Trophoblast cell (in vitro differentiated cells and primary cell): ENCODE results near the gene SYT2.

Experiments used
- DNase-seq, 2 donors: peaks; one replicate each; pipeline ENCODE4 v3.0.0-alpha.2; 2016
- H2AFZ ChIP-seq: 2 replicates; pipeline ENCODE4 v1.6.1; 2013; ENCODE audit warnings: low read length, moderate library complexity, mild to moderate bottlenecking; ENCODE audit not compliant: insufficient read depth, poor library complexity
- H2AK5ac ChIP-seq: 2 replicates; pipeline ENCODE4 v1.6.1; 2013; ENCODE audit warnings: mild to moderate bottlenecking, low read length
- H2BK120ac ChIP-seq: 2 replicates; pipeline ENCODE4 v1.6.1; 2013; ENCODE audit warnings: low read length, mild to moderate bottlenecking, moderate library complexity; ENCODE audit not compliant: insufficient read depth, poor library complexity
- H2BK12ac ChIP-seq: 2 replicates; pipeline ENCODE4 v1.6.1; 2013; ENCODE audit warnings: mild to moderate bottlenecking, low read length, moderate library complexity
- H2BK5ac ChIP-seq: 2 replicates; pipeline ENCODE4 v1.6.1; 2013; ENCODE audit warnings: low read length, low read depth, moderate library complexity, mild to moderate bottlenecking; ENCODE audit not compliant: poor library complexity
- H3K14ac ChIP-seq: 2 replicates; pipeline ENCODE4 v1.6.1; 2013; ENCODE audit warnings: mild to moderate bottlenecking, low read length
- H3K18ac ChIP-seq: 2 replicates; pipeline ENCODE4 v1.6.1; 2013; ENCODE audit warnings: mild to moderate bottlenecking, low read length
- H3K23ac ChIP-seq: 2 replicates; pipeline ENCODE4 v1.6.1; 2013; ENCODE audit warnings: low read length
- H3K27ac ChIP-seq: 2 replicates; pipeline ENCODE4 v1.5.1; 2013; ENCODE audit warnings: low read depth, mild to moderate bottlenecking, inconsistent platforms, low read length, moderate library complexity
- H3K27me3 ChIP-seq: 2 replicates; pipeline ENCODE4 v1.6.1; 2013; ENCODE audit warnings: inconsistent platforms, mild to moderate bottlenecking, low read length, moderate library complexity; ENCODE audit not compliant: insufficient read depth
- H3K36me3 ChIP-seq, 2 experiments: 1 replicate in 1 of 2; 2 replicates in 1 of 2; pipeline ENCODE4 v1.6.1; 2013; ENCODE audit warnings: low read length in 2 of 2, mild to moderate bottlenecking in 2 of 2, moderate library complexity in 1 of 2; ENCODE audit not compliant: insufficient read depth in 2 of 2, control insufficient read depth in 1 of 2
- H3K4ac ChIP-seq: 2 replicates; pipeline ENCODE4 v1.6.1; 2013; ENCODE audit warnings: low read depth, mild to moderate bottlenecking, low read length, moderate library complexity
- H3K4me1 ChIP-seq, 2 experiments: 1 replicate in 1 of 2; 2 replicates in 1 of 2; pipeline ENCODE4 v1.6.1; 2013; ENCODE audit warnings: low read length in 2 of 2, mild to moderate bottlenecking in 2 of 2, moderate library complexity in 1 of 2; ENCODE audit not compliant: insufficient read depth in 2 of 2, control insufficient read depth in 1 of 2
- H3K4me2 ChIP-seq: 2 replicates; pipeline ENCODE4 v1.6.1; 2013; ENCODE audit warnings: inconsistent platforms, mild to moderate bottlenecking, low read length, moderate library complexity
- H3K4me3 ChIP-seq: 2 replicates; pipeline ENCODE4 v1.5.1; 2013; ENCODE audit warnings: mild to moderate bottlenecking, low read depth, low read length, inconsistent platforms
- H3K79me1 ChIP-seq: one replicate; pipeline ENCODE4 v1.6.1; 2013; ENCODE audit warnings: low read length
- H3K79me2 ChIP-seq: 2 replicates; pipeline ENCODE4 v1.6.1; 2013; ENCODE audit warnings: low read length, mild to moderate bottlenecking; ENCODE audit not compliant: control insufficient read depth, insufficient read depth, poor library complexity
- H3K9ac ChIP-seq: 2 replicates; pipeline ENCODE4 v1.6.1; 2013; ENCODE audit warnings: mild to moderate bottlenecking, low read length
- H3K9me3 ChIP-seq: 2 replicates; pipeline ENCODE4 v1.6.1; 2013; ENCODE audit warnings: low read depth, mild to moderate bottlenecking, control low read depth, inconsistent platforms, low read length; ENCODE audit not compliant: insufficient read depth
- H4K12ac ChIP-seq: 2 replicates; pipeline ENCODE4 v1.6.1; 2013; ENCODE audit warnings: low read depth, mild to moderate bottlenecking, low read length, moderate library complexity
- H4K8ac ChIP-seq: 2 replicates; pipeline ENCODE4 v1.6.1; 2013; ENCODE audit warnings: low read depth, mild to moderate bottlenecking, low read length, moderate library complexity
- H4K91ac ChIP-seq: one replicate; pipeline ENCODE4 v1.6.1; 2013; ENCODE audit warnings: low read depth, mild to moderate bottlenecking, low read length, moderate library complexity
- WGBS: extraction: QIAGEN DNeasy Blood & Tissue Kit; methylation state at CpG from one replicate; pipeline ENCODE4 v1.1.7; 2013; ENCODE audit warnings: missing lambda C conversion rate; ENCODE audit not compliant: insufficient read length, insufficient coverage; ENCODE audit errors: extremely low coverage; 5-methylcytosine and 5-hydroxymethylcytosine counted together

SYT2 gene

DNA sequence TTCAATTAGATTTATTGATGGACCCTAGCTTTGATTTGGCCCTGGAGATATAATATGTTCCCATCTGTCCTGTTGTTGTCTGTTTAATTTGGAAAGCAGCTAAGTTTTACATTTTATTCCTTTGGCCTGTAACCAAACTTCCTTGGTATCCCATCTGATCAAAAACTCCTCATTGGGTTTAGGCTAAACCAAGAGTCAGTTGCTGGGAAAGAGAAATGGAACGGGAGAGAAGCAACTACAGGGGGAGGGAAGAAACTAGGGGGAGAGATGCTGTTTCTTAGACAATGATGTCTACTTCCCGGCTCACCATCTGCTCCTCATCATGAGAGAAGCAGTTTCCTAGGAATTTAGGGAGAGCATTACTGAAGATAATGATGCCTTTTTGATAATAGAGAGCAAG lies 141.8 kb downstream of the SYT2 start:
- no peaks in the 10 kb centered on the region for H3K9me3 ChIP-seq
- H3K23ac ChIP-seq: no peak overlapping the region
- no CpG with 5 or more reads among the region's 2 CpGs for WGBS
- peaks cover 8% of the 10 kb centered on the region for H3K79me1 ChIP-seq
- H4K12ac ChIP-seq: no peak overlapping the region
- no peak overlapping the region for H3K4ac ChIP-seq
- H2BK120ac ChIP-seq: no peak overlapping the region
- H2AK5ac ChIP-seq: no peak overlapping the region
- no peak overlapping the region for H2BK12ac ChIP-seq
- no peaks in the 10 kb centered on the region for H3K79me2 ChIP-seq
- no peak overlapping the region for H3K14ac ChIP-seq
- no peak overlapping the region for H4K8ac ChIP-seq
- H3K4me2 ChIP-seq: no peak overlapping the region
- H3K27me3 ChIP-seq: no peaks in the 10 kb centered on the region
- peaks cover 5 to 7% of the 10 kb centered on the region in 2 experiments for H3K4me1 ChIP-seq
- no peak overlapping the region for H3K27ac ChIP-seq
- DNase-seq: no peak
- no peak overlapping the region for H3K9ac ChIP-seq
- H2AFZ ChIP-seq: no peak overlapping the region
- H4K91ac ChIP-seq: no peak overlapping the region
- H3K36me3 ChIP-seq: no peaks in the 10 kb centered on the region
- no peak overlapping the region for H2BK5ac ChIP-seq
- no peak overlapping the region for H3K4me3 ChIP-seq
- H3K18ac ChIP-seq: no peak overlapping the region

GRCh38 chr1:202567738-202568137 lies 142.5 kb downstream of the SYT2 start:
- H3K79me2 ChIP-seq: no peaks in the 10 kb centered on the region
- H3K27me3 ChIP-seq: no peaks in the 10 kb centered on the region
- H3K36me3 ChIP-seq: no peaks in the 10 kb centered on the region
- H4K91ac ChIP-seq: no peak overlapping the region
- peaks cover 8% of the 10 kb centered on the region for H3K79me1 ChIP-seq
- H4K8ac ChIP-seq: no peak overlapping the region
- no peak overlapping the region for H3K18ac ChIP-seq
- H3K14ac ChIP-seq: no peak overlapping the region
- no peak overlapping the region for H3K4ac ChIP-seq
- H3K4me3 ChIP-seq: no peak overlapping the region
- H3K4me1 ChIP-seq: peaks cover 5 to 7% of the 10 kb centered on the region in 2 experiments
- no peak overlapping the region for H3K23ac ChIP-seq
- H2BK120ac ChIP-seq: no peak overlapping the region
- DNase-seq: peak in 1 of 2 donors; percentile 51
- no peak overlapping the region for H2AK5ac ChIP-seq
- H4K12ac ChIP-seq: no peak overlapping the region
- no peak overlapping the region for H3K27ac ChIP-seq
- H3K4me2 ChIP-seq: peak overlapping the region; percentile 5
- no peak overlapping the region for H2BK5ac ChIP-seq
- no CpG with 5 or more reads among the region's 4 CpGs for WGBS
- H3K9ac ChIP-seq: no peak overlapping the region
- H3K9me3 ChIP-seq: no peaks in the 10 kb centered on the region
- no peak overlapping the region for H2BK12ac ChIP-seq
- no peak overlapping the region for H2AFZ ChIP-seq

DNA sequence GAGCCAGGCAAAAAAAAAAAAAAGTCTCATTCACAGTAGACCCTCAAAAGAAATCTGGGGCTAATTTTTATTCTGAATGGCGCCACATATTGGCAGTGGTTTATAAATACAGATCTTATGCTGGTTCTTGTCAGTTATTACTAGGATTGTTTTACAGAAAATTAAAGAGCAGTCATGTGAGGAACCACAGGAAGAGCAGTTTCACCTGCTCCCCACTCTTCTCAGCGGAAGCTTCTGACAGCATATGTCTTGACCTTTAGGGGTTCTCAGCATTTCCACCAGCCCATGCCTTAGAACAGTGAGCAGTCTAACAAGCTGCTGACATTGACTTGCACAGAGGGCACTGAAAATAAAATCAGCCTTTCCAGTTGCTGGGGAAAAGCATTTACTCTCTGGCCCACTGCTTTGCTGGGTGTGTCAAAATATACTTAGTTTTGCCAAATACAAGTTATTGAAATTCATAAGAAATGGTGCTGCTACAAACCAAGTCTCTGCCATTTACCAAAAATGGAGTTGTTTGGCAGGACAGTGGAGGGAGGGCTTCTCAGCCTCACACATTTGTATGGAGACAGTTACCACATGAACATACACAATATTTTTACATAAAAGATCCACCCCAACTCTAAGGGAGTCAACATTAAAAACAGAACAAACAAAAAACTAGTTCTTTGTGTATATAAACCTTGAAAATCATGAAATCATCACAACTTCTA lies 144.2 kb downstream of the SYT2 start:
- Histone ChIP-seq H2BK5ac (no peak overlapping the region), H2AFZ (no peak overlapping the region), H3K9ac (no peak overlapping the region), H4K8ac (no peak overlapping the region), H3K14ac (no peak overlapping the region), H3K79me2 (no peaks in the 10 kb centered on the region), H3K27ac (no peak overlapping the region), H3K23ac (no peak overlapping the region), H3K4me1 (peaks cover 5 to 9% of the 10 kb centered on the region in 2 experiments), H3K9me3 (no peaks in the 10 kb centered on the region), H2AK5ac (peak overlapping the region; percentile 78), H3K18ac (no peak overlapping the region), H3K27me3 (no peaks in the 10 kb centered on the region), H2BK12ac (no peak overlapping the region), H3K79me1 (peaks cover 8% of the 10 kb centered on the region), H3K4me2 (no peak overlapping the region), H3K4me3 (no peak overlapping the region), H2BK120ac (no peak overlapping the region), H3K4ac (no peak overlapping the region), H4K12ac (no peak overlapping the region), H4K91ac (no peak overlapping the region), H3K36me3 (no peaks in the 10 kb centered on the region)
- DNase-seq: no peak
- no CpG with 5 or more reads among the region's 2 CpGs for WGBS

DNA sequence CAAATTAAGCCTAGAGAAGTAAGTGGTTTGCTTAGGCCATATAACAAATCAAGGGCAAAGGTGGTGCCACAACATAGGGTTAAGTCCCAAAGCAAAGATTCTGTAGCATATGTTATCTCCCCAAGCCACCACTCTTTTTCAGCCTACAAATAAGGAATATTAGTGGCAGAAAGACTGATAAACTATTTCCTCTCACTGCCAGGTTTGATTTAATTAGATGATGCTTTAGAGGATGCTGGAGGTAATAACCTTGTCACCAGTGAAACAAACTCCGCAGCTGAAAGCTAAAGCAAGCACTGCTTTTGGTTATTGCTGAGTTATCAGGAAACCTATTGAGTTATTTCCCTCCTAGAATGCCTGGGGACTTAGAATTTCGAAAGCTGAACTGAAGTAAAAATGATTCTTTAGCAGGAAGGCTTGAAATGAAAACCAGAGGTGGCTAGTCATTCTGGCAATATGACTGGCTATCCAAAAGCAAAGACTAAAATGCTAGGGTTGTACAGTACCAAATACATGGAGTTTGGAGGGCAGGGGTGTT lies 145.2 kb downstream of the SYT2 start:
- Histone ChIP-seq H3K9ac (no peak overlapping the region), H3K79me2 (no peaks in the 10 kb centered on the region), H2BK120ac (no peak overlapping the region), H2AFZ (no peak overlapping the region), H3K27ac (no peak overlapping the region), H3K4ac (no peak overlapping the region), H3K27me3 (no peaks in the 10 kb centered on the region), H2BK12ac (no peak overlapping the region), H4K91ac (no peak overlapping the region), H2BK5ac (no peak overlapping the region), H3K9me3 (no peaks in the 10 kb centered on the region), H3K79me1 (peaks cover 8% of the 10 kb centered on the region), H3K36me3 (no peaks in the 10 kb centered on the region), H3K18ac (no peak overlapping the region), H3K4me1 (peaks cover 5 to 9% of the 10 kb centered on the region in 2 experiments), H3K23ac (no peak overlapping the region), H4K8ac (no peak overlapping the region), H4K12ac (no peak overlapping the region), H2AK5ac (no peak overlapping the region), H3K4me3 (no peak overlapping the region), H3K4me2 (no peak overlapping the region), H3K14ac (no peak overlapping the region)
- no CpG with 5 or more reads among the region's 2 CpGs for WGBS
- no peak for DNase-seq
